Measurements from ENCODE around the gene DRD4. TPM values are rescaled to one million over a fixed set of nuclear protein-coding genes. Genes with fewer than 3 reads are reported as not detected.
"Not testable (repeated sequence)": the region's sequence is repeated elsewhere in the genome, so short reads cannot be mapped to it uniquely, and the experiment has no call there.

The DRD4 gene
- total RNA-seq, 1 donor, result 0.27 TPM

DNA sequence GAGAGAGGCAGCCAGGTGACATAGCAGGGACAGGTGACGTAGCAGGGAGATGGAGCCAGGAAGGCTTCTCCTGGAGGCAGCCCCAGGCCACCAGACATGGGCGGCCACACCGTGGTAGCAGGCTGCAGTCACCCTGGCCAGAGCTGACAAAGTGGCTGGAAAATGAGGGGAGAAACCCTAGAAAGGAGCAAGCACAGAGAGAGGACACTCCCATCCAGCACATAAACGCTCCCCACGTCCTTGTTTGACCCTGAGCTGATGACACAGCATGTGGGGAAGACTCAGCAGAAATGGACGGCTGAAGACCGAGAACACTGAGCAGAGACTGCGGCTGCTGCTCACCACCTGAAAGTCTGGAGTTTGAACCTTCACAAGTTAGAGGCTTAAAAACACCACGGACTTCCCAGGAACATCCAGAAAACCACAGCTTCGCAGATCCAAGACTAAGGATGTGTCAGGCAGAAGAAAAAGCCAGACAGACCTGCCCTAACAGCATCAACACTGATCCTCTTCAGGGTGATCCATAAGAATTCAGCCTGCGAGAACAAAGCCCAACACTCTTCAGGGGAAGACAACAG is 28.7 kb downstream of the DRD4 start:
- DNase-seq (ENCODE audit: low read depth in 2 of 3, low spot score in 2 of 3), result peak in 1 of 3 donors; percentile 30

DNA sequence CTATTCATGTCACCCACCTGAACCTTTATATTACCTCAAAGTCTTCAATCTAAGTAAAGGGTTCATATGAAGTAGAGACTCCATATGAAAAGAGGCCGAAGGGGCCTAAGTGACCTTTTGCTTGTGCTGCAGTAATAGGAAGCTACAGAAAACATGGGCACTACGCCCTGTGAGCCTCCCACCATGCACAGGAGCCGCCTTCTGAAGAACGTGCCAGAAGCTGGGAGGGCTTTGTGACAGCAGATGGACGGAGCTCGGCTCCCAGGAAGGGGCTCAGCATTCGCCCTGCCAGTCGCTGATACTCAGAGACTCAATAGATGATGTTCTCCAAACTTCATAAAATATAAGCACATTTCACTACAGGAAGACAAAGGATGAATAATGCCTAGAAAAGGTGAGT is 36.8 kb downstream of the DRD4 start:
- no peak for DNase-seq (ENCODE audit: low read depth in 2 of 3, low spot score in 2 of 3)

DNA sequence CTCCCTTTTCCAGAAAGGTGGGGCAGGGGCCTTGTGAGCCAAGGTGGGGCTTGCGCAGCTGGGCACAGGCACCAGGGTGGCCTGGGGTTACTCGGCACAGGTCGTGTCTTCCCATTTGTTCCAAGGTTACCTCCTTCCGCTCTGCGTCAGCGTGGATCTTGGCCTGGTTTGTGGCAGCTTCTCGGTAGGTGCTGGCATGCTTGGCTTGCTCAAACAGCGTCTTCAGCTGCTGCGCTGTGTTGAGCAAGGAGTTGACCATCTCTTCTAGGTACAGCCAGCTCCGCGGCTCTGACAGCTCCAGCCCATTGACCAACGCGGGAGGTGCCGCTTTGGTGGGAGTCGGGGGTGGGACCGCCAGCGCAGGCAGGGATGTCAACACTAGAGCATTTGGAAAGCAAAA is 37.3 kb downstream of the DRD4 start:
- no peak for DNase-seq (ENCODE audit: low read depth in 2 of 3, low spot score in 2 of 3)

DNA sequence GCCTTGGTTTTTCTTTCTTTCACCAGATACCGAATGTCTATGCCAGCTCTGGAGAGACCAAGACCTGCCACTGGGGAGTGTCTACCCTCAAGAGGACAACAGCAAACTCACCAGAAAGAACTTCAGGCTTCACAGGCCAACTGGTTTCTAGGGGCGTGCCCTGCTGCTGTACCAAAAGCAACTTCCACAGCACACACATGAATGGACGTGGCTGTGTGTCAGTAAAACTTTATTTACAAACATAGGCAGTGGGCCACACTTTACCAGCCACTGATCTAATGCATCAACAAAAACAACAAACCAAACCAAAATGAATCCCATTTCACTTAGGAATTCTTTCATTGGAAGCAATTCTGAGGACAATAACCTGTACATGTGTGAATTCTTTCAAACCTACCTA is 41.2 kb downstream of the DRD4 start:
- no peak for DNase-seq (ENCODE audit: low read depth in 2 of 3, low spot score in 2 of 3)

DNA sequence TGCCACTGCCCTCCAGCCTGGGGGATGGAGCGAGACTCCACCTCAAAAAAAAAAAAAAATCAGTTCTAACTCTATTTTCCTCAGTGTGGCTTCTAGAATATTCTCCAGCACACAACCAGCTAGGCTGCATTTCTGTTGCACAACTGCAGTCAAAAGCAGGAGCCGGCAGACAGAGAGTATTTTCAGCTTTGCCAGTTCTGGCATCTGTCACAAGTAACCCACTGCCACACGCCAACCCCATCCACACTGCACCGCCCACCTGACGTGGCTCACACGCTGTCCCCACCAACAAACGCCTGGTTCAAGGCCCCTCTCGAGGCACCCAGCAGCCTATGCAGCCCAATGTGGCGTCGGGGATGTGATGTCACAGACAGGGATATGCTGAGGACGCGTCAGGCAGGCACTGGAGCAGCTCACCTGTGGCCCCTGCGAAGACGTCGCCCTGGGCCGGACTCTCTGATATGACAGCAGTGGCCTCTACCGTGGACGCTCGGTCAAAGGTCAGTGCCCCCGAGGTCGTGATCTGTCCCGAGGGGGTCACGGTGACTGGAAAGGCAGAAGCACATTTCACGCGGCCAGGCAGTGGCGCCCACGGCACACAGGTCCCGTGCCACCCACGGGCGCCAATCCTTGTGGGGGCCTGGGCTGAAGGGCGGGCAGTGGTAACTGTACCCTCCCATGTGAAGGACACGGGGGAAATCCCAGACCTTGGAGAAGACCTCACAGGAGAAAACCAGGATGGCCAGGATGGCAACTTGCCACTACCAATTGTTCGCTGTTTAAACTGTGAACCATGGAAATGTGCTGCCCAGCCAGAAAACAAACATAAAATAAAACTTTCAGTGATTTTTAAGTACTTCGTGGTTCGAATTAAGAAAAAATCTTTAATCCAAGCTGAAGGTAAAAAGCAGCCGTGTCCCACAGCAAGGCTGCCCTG is 42.5 kb downstream of the DRD4 start:
- DNase-seq (ENCODE audit: low read depth in 2 of 3, low spot score in 2 of 3), result no peak

DNA sequence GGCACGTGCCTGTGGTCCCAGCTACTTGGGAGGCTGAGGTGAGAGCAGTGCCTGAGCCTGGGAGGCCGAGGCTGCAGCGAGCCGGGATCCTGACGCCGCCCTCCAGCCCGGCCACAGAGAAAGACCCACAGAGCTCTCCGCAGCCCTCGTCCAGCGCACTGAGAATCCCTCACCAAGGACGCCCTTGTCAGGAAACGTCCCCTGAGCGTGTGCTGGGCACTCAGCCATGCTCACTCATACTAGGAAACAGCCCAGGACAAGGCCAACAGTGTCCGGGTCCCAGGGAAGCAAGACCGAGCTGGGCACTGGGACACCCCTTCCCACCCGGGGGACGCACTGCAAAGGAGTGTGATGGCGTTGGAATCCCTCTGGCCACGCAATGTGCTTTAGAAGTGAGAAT is 43.4 kb downstream of the DRD4 start:
- DNase-seq (ENCODE audit: low read depth in 2 of 3, low spot score in 2 of 3), result no peak

DNA sequence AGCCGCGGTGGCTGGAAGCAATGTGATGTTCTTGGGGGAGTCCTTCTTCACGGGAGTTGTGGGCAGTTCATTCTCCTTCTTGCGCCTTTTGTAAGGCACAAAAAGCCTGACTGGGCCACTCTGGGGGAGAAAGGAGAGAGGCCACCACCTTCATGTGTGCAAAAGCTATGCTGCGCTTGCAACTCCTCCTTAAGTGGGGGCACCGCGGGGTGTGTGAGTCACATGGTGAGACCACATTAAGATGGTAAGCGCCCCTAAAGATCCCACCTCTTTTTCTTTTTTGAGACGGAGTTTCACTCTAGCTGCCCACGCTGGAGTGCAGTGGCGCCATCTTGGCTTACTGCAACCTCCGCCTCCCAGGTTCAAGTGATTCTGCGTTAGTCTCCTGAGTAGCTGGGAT is 43.9 kb downstream of the DRD4 start:
- no peak for DNase-seq (ENCODE audit: low read depth in 2 of 3, low spot score in 2 of 3)

DNA sequence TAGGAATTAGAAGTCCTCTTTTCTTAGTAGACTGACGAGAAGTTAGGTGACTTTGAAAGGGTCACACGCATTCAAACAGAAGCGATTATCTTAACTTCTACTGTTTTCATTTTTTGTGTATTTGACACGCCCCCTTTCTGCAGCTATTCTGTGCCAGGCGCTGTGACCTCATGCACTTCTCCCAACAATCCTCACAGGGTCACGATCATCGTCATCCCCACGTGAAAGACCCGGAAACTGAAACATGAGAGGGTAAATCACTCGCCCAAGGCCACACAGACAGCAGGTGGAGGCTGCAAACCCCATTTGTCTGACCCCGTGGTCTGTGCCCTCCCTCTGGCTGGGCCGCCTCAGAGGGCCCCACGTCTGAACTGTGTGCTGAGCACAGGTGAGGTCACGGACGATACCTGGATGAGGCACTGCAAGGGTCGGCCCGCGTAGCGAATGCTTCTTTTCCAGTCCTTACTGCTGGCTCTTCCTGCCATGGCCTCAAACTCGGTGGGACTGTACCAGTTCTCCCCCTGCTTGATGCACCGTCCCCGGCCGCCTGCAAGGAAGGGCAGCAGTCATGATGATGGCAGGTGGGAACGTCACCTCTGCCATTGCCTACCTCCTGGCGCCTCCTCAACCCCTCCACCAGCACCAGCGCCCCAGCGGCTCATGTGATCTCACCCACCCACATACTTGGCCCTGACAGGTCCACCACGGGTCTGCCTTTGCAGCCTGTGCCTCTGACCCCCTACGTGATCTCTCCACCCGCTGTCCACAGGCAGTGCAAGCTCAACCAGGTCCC is 49.6 kb downstream of the DRD4 start:
- DNase-seq (ENCODE audit: low read depth in 2 of 3, low spot score in 2 of 3), result no peak

DNA sequence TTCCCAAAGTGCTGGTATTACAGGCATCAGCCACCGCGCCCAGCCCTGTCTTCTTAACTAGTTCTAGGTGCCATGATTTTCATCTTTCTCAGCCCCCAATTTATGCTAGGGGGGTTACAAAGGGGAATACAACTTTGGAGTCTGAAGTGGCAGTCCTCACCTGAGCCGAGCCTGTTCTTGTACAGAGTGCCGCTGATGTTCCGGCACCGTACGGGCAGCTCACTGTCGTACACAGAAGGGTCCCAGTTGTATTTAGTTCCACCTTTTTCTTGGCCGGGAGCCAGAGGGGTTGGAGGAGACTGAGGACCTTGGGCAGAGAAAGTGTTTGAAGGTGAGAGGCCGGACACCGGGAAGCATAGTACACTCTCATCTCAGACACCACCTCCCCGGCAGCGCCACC is 50.7 kb downstream of the DRD4 start:
- no peak for DNase-seq (ENCODE audit: low read depth in 2 of 3, low spot score in 2 of 3)

DNA sequence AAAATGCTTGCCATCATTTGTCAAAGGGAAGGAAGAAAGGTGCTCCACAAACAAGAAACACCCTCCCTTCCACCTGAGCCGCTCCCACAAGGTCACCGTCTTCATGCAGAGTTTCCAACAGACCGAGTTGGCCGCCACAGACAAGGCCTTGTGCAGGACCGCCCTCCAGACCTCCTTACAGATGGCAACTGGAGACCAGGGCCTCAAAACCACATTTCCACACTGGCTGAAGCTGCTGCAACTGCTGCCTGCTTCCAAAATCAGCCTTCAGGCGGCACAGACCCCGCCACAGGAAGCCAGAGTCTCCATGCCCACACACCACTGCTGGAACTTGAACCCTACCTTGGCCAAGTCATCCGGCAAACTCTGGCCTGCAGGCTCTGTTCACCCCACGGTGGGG is 51.6 kb downstream of the DRD4 start:
- no peak for DNase-seq (ENCODE audit: low read depth in 2 of 3, low spot score in 2 of 3)

DNA sequence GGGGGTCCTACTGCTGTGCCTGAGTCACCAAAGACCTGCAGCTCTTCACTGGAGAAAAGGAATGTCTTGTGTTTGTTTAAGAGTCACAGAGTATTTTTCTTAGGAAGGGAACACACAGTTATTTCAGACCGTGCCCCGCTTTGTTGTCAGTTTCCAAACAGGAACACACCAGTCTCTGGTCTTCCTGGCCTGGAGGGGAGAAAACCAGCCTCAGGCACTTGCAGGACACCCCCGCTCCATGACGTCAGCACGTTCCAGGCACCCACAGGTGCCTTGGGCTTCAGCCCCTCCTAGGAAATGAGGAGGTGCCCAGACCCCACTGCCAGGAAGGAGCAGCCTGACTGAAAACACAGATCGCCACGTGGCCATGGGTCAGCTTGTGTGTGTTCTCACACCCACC is 52.6 kb downstream of the DRD4 start:
- no peak for DNase-seq (ENCODE audit: low read depth in 2 of 3, low spot score in 2 of 3)

DNA sequence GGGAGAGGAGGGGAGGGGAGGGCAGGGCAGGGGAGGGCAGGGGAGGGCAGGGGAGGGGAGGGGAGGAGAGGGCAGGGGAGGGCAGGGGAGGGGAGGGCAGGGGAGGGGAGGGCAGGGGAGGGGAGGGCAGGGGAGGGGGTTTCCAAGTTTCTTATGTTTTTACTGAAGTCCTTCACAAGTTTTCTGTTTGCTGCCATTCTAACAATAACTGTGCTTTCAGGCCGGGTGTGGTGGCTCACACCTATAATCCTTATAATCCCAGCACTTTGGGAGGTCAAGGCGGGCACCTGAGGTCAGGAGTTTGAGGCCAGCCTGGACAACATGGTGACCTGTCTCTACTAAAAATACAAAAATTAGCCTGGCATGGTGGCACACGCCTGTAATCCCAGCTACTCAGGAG is 53.2 kb downstream of the DRD4 start:
- not testable (repeated sequence) for DNase-seq (ENCODE audit: low read depth in 2 of 3, low spot score in 2 of 3)

Other genes with a start within 250 kb of the DRD4 start
- 0.27 TPM for gene PKP3, start 243.1 kb upstream of the DRD4 start, total RNA-seq
- 75.7 TPM for gene SIGIRR, start 222.3 kb upstream of the DRD4 start, total RNA-seq
- gene ANO9, start 195.3 kb upstream of the DRD4 start, total RNA-seq, result 7.0 TPM
- 42.3 TPM for gene PTDSS2, start 187.0 kb upstream of the DRD4 start, total RNA-seq
- 165 TPM for gene RNH1, start 130.0 kb upstream of the DRD4 start, total RNA-seq
- gene HRAS, start 101.7 kb upstream of the DRD4 start, total RNA-seq, result 22.1 TPM
- gene LRRC56, start 99.7 kb upstream of the DRD4 start, total RNA-seq, result 3.5 TPM
- 1.6 TPM for gene LMNTD2, start 76.5 kb upstream of the DRD4 start, total RNA-seq
- 30.2 TPM for gene RASSF7, start 76.3 kb upstream of the DRD4 start, total RNA-seq
- 36.6 TPM for gene PHRF1, start 60.8 kb upstream of the DRD4 start, total RNA-seq
- 62.5 TPM for gene IRF7, start 21.3 kb upstream of the DRD4 start, total RNA-seq
- gene CDHR5, start 12.3 kb upstream of the DRD4 start, total RNA-seq, result not detected
- not detected for gene SCT, start 10.1 kb upstream of the DRD4 start, total RNA-seq
- 80.8 TPM for gene DEAF1, start 58.0 kb downstream of the DRD4 start, total RNA-seq
- 25.6 TPM for gene TMEM80, start 58.5 kb downstream of the DRD4 start, total RNA-seq
- gene EPS8L2, start 69.0 kb downstream of the DRD4 start, total RNA-seq, result 5.7 TPM
- 401 TPM for gene TALDO1, start 110.2 kb downstream of the DRD4 start, total RNA-seq
- 41.7 TPM for gene GATD1, start 140.2 kb downstream of the DRD4 start, total RNA-seq
- not detected for gene CEND1, start 152.8 kb downstream of the DRD4 start, total RNA-seq
- 12.1 TPM for gene SLC25A22, start 161.0 kb downstream of the DRD4 start, total RNA-seq
- 11.3 TPM for gene PIDD1, start 168.0 kb downstream of the DRD4 start, total RNA-seq
- gene RPLP2, start 172.7 kb downstream of the DRD4 start, total RNA-seq, result 2,675 TPM
- gene PNPLA2, start 181.6 kb downstream of the DRD4 start, total RNA-seq, result 107 TPM
- gene CRACR2B, start 190.7 kb downstream of the DRD4 start, total RNA-seq, result 3.8 TPM
- gene CD151, start 195.7 kb downstream of the DRD4 start, total RNA-seq, result 145 TPM
- gene POLR2L, start 205.3 kb downstream of the DRD4 start, total RNA-seq, result 41.5 TPM
- gene TSPAN4, start 205.6 kb downstream of the DRD4 start, total RNA-seq, result 48.2 TPM